ENCODE measurements around the gene SYT2. TPM values are rescaled to one million over a fixed set of nuclear protein-coding genes. Genes with fewer than 3 reads are reported as not detected.
"Not testable (repeated sequence)": the region's sequence is repeated elsewhere in the genome, so short reads cannot be mapped to it uniquely, and the experiment has no call there.

The SYT2 gene
- total and polyA plus RNA-seq, 2 donors from 2014 or later, result 0.15 to 0.19 TPM

DNA sequence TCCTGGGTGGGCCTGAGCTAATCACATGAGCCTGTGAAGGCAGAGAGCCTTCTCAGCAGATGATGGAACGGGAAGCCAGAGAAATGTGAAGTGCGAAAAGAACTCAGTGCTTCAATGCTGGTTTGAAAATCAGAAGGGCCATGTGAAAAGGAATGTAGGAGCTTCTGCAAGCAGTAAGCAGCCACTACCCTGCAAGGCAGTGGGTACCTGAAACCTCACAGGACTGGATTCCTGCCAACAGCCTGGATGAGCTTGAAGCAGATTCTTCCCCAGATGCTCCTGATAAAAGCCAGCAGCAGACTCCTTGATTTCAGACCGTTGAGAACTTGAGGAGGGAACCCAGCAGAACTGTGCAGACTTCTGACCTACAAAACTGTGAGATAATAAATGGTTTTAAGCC, 158.6 kb downstream of the SYT2 start:
- FAIRE-seq (no peak), DNase-seq (peak in 1 of 5 donors; percentile 19)
- TF ChIP-seq, protein P1, sequence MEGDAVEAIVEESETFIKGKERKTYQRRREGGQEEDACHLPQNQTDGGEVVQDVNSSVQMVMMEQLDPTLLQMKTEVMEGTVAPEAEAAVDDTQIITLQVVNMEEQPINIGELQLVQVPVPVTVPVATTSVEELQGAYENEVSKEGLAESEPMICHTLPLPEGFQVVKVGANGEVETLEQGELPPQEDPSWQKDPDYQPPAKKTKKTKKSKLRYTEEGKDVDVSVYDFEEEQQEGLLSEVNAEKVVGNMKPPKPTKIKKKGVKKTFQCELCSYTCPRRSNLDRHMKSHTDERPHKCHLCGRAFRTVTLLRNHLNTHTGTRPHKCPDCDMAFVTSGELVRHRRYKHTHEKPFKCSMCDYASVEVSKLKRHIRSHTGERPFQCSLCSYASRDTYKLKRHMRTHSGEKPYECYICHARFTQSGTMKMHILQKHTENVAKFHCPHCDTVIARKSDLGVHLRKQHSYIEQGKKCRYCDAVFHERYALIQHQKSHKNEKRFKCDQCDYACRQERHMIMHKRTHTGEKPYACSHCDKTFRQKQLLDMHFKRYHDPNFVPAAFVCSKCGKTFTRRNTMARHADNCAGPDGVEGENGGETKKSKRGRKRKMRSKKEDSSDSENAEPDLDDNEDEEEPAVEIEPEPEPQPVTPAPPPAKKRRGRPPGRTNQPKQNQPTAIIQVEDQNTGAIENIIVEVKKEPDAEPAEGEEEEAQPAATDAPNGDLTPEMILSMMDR (IDR thresholded peaks at IDR 0.05; ENCODE audit: borderline replicate concordance, extremely low read depth, insufficient read depth), result no peak
- H3K9ac ChIP-seq (ENCODE audit: low read length in 3 of 3), result no peak overlapping the region
- H3K4me3 ChIP-seq (ENCODE audit: low read length in 3 of 3), result no peak overlapping the region
- H3K4me1 ChIP-seq (ENCODE audit: control insufficient read depth in 2 of 3, insufficient read depth in 2 of 3, low read depth in 1 of 3, low read length in 3 of 3), result no peaks in the 10 kb centered on the region
- no peaks in the 10 kb centered on the region for H3K9me3 ChIP-seq (ENCODE audit: control insufficient read depth in 2 of 3, insufficient read depth in 1 of 3, low read length in 3 of 3)
- H3K27me3 ChIP-seq (ENCODE audit: control insufficient read depth, insufficient read depth, low read length), result no peaks in the 10 kb centered on the region
- no peaks in the 10 kb centered on the region for H3K36me3 ChIP-seq (ENCODE audit: control insufficient read depth in 2 of 3, insufficient read depth in 3 of 3, low read length in 3 of 3)
- intact Hi-C loops (cut with DNase I), result no loop called here
- H3K27ac ChIP-seq (ENCODE audit: low read depth in 2 of 2, low read length in 2 of 2), result no peak overlapping the region

DNA sequence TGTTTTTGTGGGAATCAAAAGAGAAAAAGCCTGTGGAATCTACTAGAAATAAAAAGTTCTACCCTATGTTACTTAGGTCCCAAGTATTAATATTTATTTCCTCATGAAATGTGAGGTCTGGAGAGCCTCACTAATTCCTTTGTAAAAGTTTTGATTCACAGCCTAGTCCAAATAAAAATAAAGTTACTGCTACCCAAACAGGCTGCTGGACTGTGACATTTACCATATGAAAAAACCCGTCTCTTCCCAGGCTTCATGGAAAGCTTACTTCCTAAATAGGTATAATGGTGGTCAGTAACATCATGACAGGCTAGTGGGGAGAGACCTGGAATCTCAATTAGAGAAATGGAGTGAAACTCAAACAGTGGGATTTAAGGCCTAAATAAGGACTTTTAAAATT, 160.2 kb downstream of the SYT2 start:
- peak in 1 of 5 donors; percentile 12 for DNase-seq
- H3K27me3 ChIP-seq (ENCODE audit: control insufficient read depth, insufficient read depth, low read length); FAIRE-seq; H3K27ac ChIP-seq (ENCODE audit: low read depth in 2 of 2, low read length in 2 of 2); H3K4me1 ChIP-seq (ENCODE audit: control insufficient read depth in 2 of 3, insufficient read depth in 2 of 3, low read depth in 1 of 3, low read length in 3 of 3); H3K9me3 ChIP-seq (ENCODE audit: control insufficient read depth in 2 of 3, insufficient read depth in 1 of 3, low read length in 3 of 3); H3K9ac ChIP-seq (ENCODE audit: low read length in 3 of 3); H3K36me3 ChIP-seq (ENCODE audit: control insufficient read depth in 2 of 3, insufficient read depth in 3 of 3, low read length in 3 of 3); intact Hi-C loops (cut with DNase I); H3K4me3 ChIP-seq (ENCODE audit: low read length in 3 of 3): not testable (repeated sequence)

DNA sequence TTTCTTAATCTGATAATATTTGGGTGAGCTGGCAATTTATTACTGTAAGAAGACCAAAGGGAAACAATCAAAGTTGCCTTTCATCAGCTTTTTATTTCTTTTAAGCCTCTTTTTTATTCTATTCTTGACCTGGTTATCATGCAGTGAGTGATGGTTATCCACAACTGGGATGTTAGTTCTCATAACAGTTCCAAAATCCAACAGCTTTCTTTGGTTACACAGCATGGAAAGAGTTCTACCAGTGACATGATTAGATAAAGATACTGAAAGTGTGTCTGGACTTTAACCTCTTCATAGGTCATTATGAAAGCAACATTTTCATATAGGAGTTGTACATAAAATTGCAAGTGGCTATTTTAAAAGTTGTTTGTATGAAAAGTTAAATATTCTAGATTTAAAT, 163.0 kb downstream of the SYT2 start:
- H3K9me3 ChIP-seq (ENCODE audit: control insufficient read depth in 2 of 3, insufficient read depth in 1 of 3, low read length in 3 of 3), result no peaks in the 10 kb centered on the region
- no peak overlapping the region for H3K27ac ChIP-seq (ENCODE audit: low read depth in 2 of 2, low read length in 2 of 2)
- no peaks in the 10 kb centered on the region for H3K27me3 ChIP-seq (ENCODE audit: control insufficient read depth, insufficient read depth, low read length)
- H3K4me1 ChIP-seq (ENCODE audit: control insufficient read depth in 2 of 3, insufficient read depth in 2 of 3, low read depth in 1 of 3, low read length in 3 of 3), result no peaks in the 10 kb centered on the region
- H3K36me3 ChIP-seq (ENCODE audit: control insufficient read depth in 2 of 3, insufficient read depth in 3 of 3, low read length in 3 of 3), result no peaks in the 10 kb centered on the region
- no peak overlapping the region for H3K4me3 ChIP-seq (ENCODE audit: low read length in 3 of 3)
- no peak overlapping the region for H3K9ac ChIP-seq (ENCODE audit: low read length in 3 of 3)
- intact Hi-C loops (cut with DNase I), result no loop called here
- TF ChIP-seq, protein P1 (IDR thresholded peaks at IDR 0.05; ENCODE audit: borderline replicate concordance, extremely low read depth, insufficient read depth), result no peak
- no peak for FAIRE-seq
- no peak for DNase-seq

DNA sequence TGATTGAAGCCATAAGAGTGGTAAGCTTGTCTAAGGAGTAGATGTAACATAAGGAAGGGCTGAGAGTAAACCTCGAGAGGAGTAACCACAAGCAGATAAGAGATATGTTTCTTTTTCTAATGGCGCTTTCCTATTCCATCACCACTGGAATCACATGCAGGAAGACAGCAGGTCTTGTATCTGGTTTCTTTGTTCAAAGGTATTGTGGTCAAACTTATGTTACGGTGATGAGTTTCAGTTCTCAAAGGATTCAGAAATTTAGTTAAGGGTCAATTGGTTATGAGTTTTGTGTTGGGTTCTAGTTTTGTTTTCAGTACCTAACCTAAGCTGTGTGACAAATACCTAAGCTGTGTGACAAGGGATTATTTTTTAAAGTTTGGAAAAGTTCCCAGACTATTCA, 163.5 kb downstream of the SYT2 start:
- H3K27ac ChIP-seq (ENCODE audit: low read depth in 2 of 2, low read length in 2 of 2); H3K36me3 ChIP-seq (ENCODE audit: control insufficient read depth in 2 of 3, insufficient read depth in 3 of 3, low read length in 3 of 3); DNase-seq; H3K4me1 ChIP-seq (ENCODE audit: control insufficient read depth in 2 of 3, insufficient read depth in 2 of 3, low read depth in 1 of 3, low read length in 3 of 3); H3K4me3 ChIP-seq (ENCODE audit: low read length in 3 of 3); H3K27me3 ChIP-seq (ENCODE audit: control insufficient read depth, insufficient read depth, low read length); FAIRE-seq; intact Hi-C loops (cut with DNase I); H3K9me3 ChIP-seq (ENCODE audit: control insufficient read depth in 2 of 3, insufficient read depth in 1 of 3, low read length in 3 of 3); H3K9ac ChIP-seq (ENCODE audit: low read length in 3 of 3): not testable (repeated sequence)

DNA sequence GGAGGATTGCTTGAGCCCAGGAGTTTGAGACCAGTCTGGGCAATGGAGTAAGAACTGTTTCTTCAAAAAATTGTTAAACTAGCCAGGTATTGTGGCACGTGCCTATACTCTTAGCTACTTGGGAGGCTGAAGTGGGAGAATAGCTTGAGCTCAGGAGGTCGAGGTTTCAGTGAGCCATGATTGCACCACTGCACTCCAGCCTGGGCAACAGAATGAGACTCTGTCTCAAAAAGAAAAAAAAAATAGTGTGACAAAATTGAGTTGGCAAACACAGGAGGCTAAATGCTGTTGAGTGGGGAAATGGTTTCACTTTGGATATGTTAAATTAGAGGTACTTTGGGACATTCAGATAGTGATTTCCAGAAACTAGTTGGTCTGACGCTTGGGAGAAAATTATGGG, 163.9 kb downstream of the SYT2 start:
- H3K36me3 ChIP-seq (ENCODE audit: control insufficient read depth in 2 of 3, insufficient read depth in 3 of 3, low read length in 3 of 3); H3K4me1 ChIP-seq (ENCODE audit: control insufficient read depth in 2 of 3, insufficient read depth in 2 of 3, low read depth in 1 of 3, low read length in 3 of 3); H3K27ac ChIP-seq (ENCODE audit: low read depth in 2 of 2, low read length in 2 of 2); intact Hi-C loops (cut with DNase I); H3K9me3 ChIP-seq (ENCODE audit: control insufficient read depth in 2 of 3, insufficient read depth in 1 of 3, low read length in 3 of 3); H3K27me3 ChIP-seq (ENCODE audit: control insufficient read depth, insufficient read depth, low read length); FAIRE-seq; H3K9ac ChIP-seq (ENCODE audit: low read length in 3 of 3); H3K4me3 ChIP-seq (ENCODE audit: low read length in 3 of 3); DNase-seq: not testable (repeated sequence)

DNA sequence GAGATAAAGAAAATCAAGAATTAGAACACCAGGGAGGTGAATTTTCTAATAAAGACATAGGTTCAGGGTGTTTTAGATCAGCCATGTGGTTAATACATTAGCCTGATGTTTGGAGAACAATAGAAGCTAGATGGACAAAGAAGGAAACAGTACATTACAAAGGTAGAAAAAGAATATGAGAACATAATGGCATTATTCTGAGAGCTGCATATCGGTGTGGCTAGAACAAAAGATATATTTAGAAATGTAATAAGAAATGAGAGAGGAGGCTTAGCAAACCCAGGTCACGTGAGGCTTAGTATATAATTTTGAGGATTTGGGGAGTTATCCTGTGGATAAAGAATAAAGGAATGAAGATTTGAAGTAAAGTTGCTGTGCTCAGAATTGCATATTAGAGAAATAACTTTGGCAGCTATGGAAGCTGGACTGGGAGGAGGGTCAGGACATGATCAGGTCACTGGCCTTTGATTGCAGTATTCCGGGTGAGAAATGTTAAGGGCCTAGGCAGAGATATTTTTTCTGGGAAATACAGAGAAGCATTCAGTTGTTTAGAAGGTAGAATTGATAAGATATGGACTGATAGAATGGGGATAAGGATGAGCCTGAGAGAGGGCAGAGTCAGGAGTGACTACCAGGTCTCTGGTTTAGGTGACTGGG, 164.5 kb downstream of the SYT2 start:
- H3K27ac ChIP-seq (ENCODE audit: low read depth in 2 of 2, low read length in 2 of 2); intact Hi-C loops (cut with DNase I); H3K4me1 ChIP-seq (ENCODE audit: control insufficient read depth in 2 of 3, insufficient read depth in 2 of 3, low read depth in 1 of 3, low read length in 3 of 3); H3K4me3 ChIP-seq (ENCODE audit: low read length in 3 of 3); H3K9me3 ChIP-seq (ENCODE audit: control insufficient read depth in 2 of 3, insufficient read depth in 1 of 3, low read length in 3 of 3); H3K36me3 ChIP-seq (ENCODE audit: control insufficient read depth in 2 of 3, insufficient read depth in 3 of 3, low read length in 3 of 3); FAIRE-seq; H3K9ac ChIP-seq (ENCODE audit: low read length in 3 of 3); H3K27me3 ChIP-seq (ENCODE audit: control insufficient read depth, insufficient read depth, low read length); DNase-seq: not testable (repeated sequence)

DNA sequence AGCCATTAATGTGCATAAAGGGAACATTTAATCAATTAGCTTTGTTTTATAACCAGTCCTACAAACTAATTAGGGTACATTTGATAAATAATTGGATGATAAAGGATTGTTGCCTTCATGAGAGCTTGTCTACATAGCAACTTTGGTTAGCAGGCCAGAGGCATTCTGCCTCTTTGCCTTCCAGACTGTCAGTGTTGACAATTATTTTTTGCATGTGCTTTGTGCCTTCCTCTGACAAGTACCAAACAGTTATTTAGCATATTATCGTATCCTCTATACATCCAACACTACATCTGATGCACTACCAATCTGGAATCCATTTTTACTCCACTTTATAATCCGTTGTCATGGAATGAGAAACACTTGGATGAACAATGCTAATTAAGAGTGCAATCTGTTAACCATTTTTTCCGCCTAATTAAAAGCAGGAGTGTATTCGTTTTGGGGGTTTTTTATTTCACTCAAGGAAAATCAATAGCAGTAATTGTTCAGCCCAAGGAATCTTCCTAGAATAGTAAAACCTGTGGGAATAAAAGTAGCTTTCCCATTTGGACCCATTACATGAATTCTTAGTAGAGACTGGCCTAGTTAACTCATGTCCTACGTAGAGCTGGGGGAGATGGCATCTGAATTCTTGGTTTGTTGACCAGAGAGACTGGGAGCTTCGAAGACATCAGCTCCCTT, 165.3 kb downstream of the SYT2 start:
- H3K9me3 ChIP-seq (ENCODE audit: control insufficient read depth in 2 of 3, insufficient read depth in 1 of 3, low read length in 3 of 3); H3K27ac ChIP-seq (ENCODE audit: low read depth in 2 of 2, low read length in 2 of 2); DNase-seq; H3K9ac ChIP-seq (ENCODE audit: low read length in 3 of 3); H3K27me3 ChIP-seq (ENCODE audit: control insufficient read depth, insufficient read depth, low read length); H3K4me3 ChIP-seq (ENCODE audit: low read length in 3 of 3); intact Hi-C loops (cut with DNase I); H3K4me1 ChIP-seq (ENCODE audit: control insufficient read depth in 2 of 3, insufficient read depth in 2 of 3, low read depth in 1 of 3, low read length in 3 of 3); H3K36me3 ChIP-seq (ENCODE audit: control insufficient read depth in 2 of 3, insufficient read depth in 3 of 3, low read length in 3 of 3); FAIRE-seq: not testable (repeated sequence)
